Measurements from ENCODE around the gene KDM4D. TPM values are rescaled to one million over a fixed set of nuclear protein-coding genes. Genes with fewer than 3 reads are reported as not detected.

The KDM4D gene
- total and polyA plus RNA-seq, 4 donors, result 1.4 to 2.6 (median 2.4) TPM

- WGBS (ENCODE audit: insufficient coverage), result 74% methylated on average over 3 of the region's 4 CpGs
- Histone ChIP-seq H3K9me3 (ENCODE audit: control insufficient read depth, insufficient read depth, low read length) (no peaks in the 10 kb centered on the region), H3K36me3 (ENCODE audit: control insufficient read depth, insufficient read depth, low read length) (no peaks in the 10 kb centered on the region), H3K4me1 (ENCODE audit: control insufficient read depth, insufficient read depth, low read length) (peaks cover 3% of the 10 kb centered on the region), H3K27me3 (ENCODE audit: control insufficient read depth, insufficient read depth, low read length) (peaks cover 2% of the 10 kb centered on the region), H3K27ac (ENCODE audit: low read depth, low read length) (no peak overlapping the region), H3K4me3 (ENCODE audit: low read depth, low read length) (no peak overlapping the region)
- DNase-seq (ENCODE audit: low read depth in 4 of 6, low spot score in 6 of 6), result no peak
Observed at GRCh38 chr11:95044010-95044409, 70.5 kb downstream of the KDM4D start.

GRCh38 chr11:95045812-95046211 lies 72.3 kb downstream of the KDM4D start:
- Histone ChIP-seq H3K27ac (ENCODE audit: low read depth, low read length) (no peak overlapping the region), H3K27me3 (ENCODE audit: control insufficient read depth, insufficient read depth, low read length) (peaks cover 2% of the 10 kb centered on the region), H3K36me3 (ENCODE audit: control insufficient read depth, insufficient read depth, low read length) (no peaks in the 10 kb centered on the region), H3K4me3 (ENCODE audit: low read depth, low read length) (no peak overlapping the region), H3K9me3 (ENCODE audit: control insufficient read depth, insufficient read depth, low read length) (no peaks in the 10 kb centered on the region), H3K4me1 (ENCODE audit: control insufficient read depth, insufficient read depth, low read length) (peaks cover 3% of the 10 kb centered on the region)
- DNase-seq (ENCODE audit: low read depth in 4 of 6, low spot score in 6 of 6), result no peak

Other genes starting within 250 kb of the KDM4D start
- gene AMOTL1, start 205.4 kb upstream of the KDM4D start, total RNA-seq, result 10 to 100 TPM; 46.4 to 60.6 TPM
- gene AMOTL1, start 205.4 kb upstream of the KDM4D start, polyA plus RNA-seq (ENCODE audit: insufficient read length in 2 of 2), result 10 to 100 TPM; 20.2 to 22.7 TPM
- gene CWC15, start 153 bp upstream of the KDM4D start, total RNA-seq, result 100 to 1,000 TPM in 1 of 2 donors, 10 to 100 TPM in 1; 51.8 to 109 TPM
- gene CWC15, start 153 bp upstream of the KDM4D start, polyA plus RNA-seq (ENCODE audit: insufficient read length in 2 of 2), result 100 to 1,000 TPM; 106 to 114 TPM
- not detected for gene KDM4E, start 51.5 kb downstream of the KDM4D start, total RNA-seq
- under 1 TPM in 1 of 2 donors, not detected in 1; 0.11 TPM for gene KDM4E, start 51.5 kb downstream of the KDM4D start, polyA plus RNA-seq (ENCODE audit: insufficient read length in 2 of 2)
- under 1 TPM in 1 of 2 donors, not detected in 1; 0.11 TPM for gene KDM4F, start 75.7 kb downstream of the KDM4D start, total RNA-seq
- not detected for gene KDM4F, start 75.7 kb downstream of the KDM4D start, polyA plus RNA-seq (ENCODE audit: insufficient read length in 2 of 2)
- gene SRSF8, start 93.2 kb downstream of the KDM4D start, total RNA-seq, result 10 to 100 TPM; 26.6 to 27.3 TPM
- gene SRSF8, start 93.2 kb downstream of the KDM4D start, polyA plus RNA-seq (ENCODE audit: insufficient read length in 2 of 2), result 10 to 100 TPM; 65.0 to 79.6 TPM
- gene ENDOD1, start 116.1 kb downstream of the KDM4D start, total RNA-seq, result 100 to 1,000 TPM in 1 of 2 donors, 10 to 100 TPM in 1; 57.1 to 109 TPM
- gene ENDOD1, start 116.1 kb downstream of the KDM4D start, polyA plus RNA-seq (ENCODE audit: insufficient read length in 2 of 2), result 10 to 100 TPM; 41.2 to 44.4 TPM

All from spinal cord (tissue), 10 donors.